Measurements from ENCODE around the gene ATP1A2.

DNA sequence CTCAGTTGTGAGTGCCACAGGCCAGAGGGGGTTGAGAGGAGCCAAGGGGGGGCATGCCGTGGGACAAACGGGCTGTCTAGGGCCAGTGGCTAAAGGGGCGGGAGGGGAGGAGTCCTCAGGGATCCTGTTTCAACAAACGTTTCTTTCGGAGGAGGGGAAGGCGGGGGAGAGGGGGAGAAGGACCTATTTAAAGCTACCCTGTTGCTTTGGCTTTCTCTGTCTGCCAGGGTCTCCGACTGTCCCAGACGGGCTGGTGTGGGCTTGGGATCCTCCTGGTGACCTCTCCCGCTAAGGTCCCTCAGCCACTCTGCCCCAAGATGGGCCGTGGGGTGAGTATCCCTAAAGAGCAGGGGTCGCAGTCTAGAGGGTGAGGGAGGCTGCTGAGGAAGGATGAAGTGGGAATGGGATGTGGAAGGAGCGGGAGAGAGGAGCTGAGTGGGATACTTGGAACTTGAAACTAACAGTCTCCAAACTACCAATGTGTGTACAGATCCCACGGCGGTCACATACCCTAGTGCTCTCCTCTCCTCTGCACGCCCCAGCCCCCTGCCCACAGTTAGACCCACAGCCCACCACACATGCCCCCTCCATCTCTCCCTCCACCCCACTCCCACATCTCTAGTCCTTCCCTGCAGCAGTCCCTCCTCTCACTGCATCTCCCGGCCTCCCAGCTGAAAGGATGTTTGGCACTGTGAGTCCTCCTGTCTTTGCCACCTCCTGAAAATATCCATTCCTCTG lies at the start of gene ATP1A2:
- TF ChIP-seq CTCF (IDR thresholded peaks at IDR 0.05) (no peak), EZH2 (IDR thresholded peaks at IDR 0.05; ENCODE audit: borderline replicate concordance, insufficient read depth, low read depth, low read length, poor library complexity, severe bottlenecking) (no peak)
